GM19397 (cell line): ENCODE results near the gene LACC1.

Experiments
- ATAC-seq: cut with Tn5 transposase; IDR thresholded peaks from one replicate; pipeline ENCODE4 v1.9.1; 2021; ENCODE audit warnings: mild to moderate bottlenecking, moderate library complexity; ENCODE audit not compliant: unreplicated experiment

Gene LACC1

DNA sequence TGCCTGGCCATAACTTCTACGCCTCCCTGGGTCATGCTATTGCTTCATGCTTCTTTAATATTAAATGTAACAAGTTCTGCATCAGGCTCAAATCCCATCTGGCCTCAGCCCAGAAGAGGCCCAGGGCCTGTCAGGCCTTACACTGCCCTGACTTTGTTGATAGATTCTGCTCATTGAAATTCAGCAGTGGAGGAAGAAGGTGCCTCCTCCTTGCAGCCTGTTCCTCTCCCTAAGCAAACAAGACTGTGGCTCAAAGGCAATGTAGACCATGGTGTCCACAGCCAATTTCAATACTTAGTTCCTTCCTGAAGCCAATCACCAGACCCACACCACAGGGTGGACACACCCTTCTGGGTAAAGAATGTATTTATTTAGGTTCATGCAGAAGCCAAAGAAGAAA lies 59.4 kb downstream of the LACC1 start:
- ATAC-seq, result no peak

DNA sequence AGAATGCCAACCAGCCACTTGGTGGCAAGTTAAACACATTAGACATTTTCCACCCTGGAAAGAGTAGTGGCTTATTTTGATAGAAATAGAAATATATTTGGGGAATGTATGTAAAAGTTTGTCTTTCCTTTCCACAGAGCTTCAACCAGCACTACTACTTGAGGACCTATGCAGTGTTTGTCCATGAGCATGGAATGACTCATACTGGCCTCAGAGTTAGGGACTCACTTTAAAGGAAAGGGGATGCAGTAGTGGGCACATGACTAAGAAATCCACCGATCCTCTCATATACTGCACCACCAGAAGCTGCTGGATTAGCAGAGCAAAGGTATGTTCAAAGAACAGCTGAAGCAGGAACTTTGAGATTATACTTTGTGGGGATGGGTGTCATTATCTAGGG lies 62.6 kb downstream of the LACC1 start:
- no peak for ATAC-seq
